H4 (cell line): Measurements from ENCODE around the gene RASGRP4. TPM values are rescaled to one million over a fixed set of nuclear protein-coding genes. Genes with fewer than 3 reads are reported as not detected.
"Not testable (repeated sequence)": the region's sequence is repeated elsewhere in the genome, so short reads cannot be mapped to it uniquely, and the experiment has no call there.

Experiments
- DNase-seq: peaks from one replicate; pipeline ENCODE4 v3.0.0-alpha.2; 2015; ENCODE audit warnings: low spot score
- total RNA-seq: library from RNA; depleted of rRNA; stranded (reverse); fragments of >200 nt; shearing (Covaris generic); gene quantifications from 2 replicates; pipeline ENCODE4 v1.2.3, GENCODE V29; 2014; rRNA removed

RASGRP4 gene
- total RNA-seq, 1 experiment from 2014 or later, result 0.62 TPM

DNA sequence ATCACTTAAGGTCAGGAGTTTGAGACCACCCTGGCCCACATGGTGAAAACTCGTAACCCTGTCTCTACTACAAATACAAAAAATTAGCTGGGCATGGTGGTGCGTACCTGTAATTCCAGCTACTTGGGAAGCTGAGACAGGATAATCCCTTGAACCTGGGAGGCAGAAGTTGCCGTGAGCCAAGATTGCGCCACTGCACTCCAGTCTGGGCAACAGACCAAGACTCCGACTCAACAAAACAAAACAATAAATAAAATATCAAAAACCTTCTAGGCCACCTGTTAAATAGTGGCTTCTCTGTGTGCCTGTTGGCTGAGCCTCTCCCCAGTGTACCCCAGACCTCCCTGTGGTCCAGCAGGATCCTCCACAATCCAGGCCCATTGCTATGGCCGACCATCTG is 54.9 kb downstream of the RASGRP4 start:
- DNase-seq, result no peak

DNA sequence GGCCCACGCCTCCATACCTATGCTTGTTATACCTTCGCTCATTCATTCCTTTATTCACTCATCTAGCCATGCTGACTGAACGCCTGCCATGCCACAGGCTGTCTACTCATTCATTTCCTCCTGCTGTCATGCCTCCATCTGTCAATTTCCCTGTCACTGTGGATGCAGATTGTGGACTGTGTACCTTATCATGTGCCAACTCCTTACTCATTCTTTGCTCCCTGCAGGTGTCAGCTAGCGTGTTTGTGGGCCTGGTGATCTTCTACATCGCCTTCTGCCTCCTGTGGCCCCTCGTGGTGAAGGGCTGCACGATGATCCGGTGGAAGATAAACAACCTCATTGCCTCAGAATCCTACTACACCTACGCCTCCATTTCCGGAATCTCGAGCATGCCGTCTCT is 55.7 kb downstream of the RASGRP4 start:
- no peak for DNase-seq

DNA sequence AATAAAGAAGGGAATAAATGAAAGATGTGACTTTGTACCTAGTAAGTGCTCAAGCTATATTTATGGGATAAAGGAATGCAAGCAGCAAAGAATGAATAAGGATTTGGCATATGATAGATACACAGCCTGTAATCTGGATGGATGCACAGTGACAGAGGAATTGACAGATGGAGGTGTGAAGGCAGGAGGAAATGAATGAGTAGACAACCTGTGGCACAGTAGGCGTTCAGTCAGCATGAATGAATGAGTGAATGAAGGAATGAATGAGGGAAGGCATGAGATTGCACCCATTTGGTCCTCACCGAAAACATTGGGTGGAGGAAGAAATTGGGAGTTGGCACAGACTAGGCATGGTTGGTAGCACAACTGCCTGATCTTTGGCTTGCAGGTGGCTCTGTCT is 56.4 kb downstream of the RASGRP4 start:
- no peak for DNase-seq

DNA sequence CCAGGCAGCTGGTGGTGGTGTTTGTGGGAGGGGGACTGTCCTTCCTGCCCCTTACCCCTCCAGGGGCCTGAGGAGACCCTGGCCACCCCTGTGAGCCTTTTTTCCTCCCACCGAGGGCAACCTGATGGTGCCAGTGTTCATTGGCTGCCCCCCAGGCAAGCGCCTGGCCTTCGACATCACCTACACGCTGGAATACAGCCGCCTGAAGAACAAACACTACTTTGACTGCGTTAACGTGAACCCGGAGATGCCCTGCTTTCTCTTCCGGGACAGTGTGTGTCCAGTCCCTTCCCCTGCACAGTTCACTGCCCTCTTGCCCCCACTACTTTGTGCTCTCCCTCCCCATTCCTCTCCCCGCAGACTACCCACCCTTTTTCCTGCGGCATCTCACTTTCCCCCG is 59.0 kb downstream of the RASGRP4 start:
- no peak for DNase-seq

DNA sequence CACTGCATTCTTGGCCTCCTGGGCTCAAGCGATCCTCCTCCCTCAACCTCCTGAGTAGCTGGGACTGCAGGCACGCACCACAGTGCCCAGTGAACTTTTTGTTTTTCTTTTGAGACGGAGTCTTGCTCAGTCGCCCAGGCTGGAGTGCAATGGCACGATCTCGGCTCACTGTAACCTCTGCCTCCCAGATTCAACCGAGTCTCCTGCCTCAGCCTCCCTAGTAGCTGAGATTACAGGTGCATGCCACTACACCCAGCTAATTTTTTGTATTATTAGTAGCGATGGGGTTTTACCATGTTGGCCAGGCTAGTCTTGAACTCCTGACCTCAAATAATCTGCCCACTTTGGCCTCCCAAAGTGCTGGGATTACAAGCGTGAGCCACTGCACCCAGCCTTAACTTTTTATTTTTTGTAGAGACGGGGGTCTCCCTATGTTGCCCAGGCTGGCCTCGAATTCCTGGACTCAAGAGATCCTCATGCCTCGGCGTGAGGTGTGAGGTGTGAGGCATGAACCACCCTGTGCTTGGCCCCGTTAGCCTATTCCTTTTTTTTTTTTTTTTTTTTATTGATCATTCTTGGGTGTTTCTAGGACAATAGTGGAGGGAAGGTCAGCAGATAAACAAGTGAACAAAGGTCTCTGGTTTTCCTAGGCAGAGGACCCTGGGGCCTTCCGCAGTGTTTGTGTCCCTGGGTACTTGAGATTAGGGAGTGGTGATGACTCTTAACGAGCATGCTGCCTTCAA is 62.9 kb downstream of the RASGRP4 start:
- DNase-seq, result not testable (repeated sequence)

DNA sequence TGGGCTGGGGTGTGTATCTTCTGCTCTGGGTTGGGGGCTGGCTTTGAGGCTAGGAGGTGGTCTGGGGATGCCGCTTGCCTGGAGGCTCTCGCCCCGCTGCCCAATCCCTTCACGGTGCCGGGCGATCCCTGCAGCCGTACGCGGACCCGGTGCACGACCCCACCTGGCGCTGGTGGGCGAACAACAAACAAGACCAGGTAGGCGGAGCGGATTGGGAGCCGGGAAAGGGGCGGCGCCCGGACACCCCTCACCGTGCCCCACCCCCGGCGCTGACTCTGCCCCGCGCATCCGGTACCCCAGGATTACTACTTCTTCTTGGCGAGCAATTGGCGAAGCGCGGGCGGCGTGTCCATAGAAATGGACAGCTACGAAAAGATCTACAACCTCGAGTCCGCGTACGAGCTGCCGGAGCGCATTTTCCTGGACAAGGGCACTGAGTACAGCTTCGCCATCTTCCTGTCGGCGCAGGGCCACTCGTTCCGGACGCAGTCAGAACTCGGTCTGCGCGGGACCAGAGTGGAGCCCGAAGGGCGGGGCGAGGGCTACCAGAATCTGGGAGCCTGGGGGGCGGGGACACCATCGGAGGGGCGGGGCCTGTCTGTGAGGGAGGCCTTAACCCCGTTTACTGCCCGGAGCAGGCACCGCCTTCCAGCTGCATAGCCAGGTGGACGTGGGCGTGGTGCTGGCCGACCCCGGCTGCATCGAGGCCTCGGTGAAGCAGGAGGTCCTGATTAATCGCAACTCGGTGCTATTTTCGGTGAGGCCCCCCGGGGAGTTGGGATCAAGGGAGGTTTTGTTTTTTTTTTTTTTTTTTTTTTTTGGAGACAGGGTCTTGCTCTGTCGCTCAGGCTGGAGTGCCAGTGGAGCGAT is 63.7 kb downstream of the RASGRP4 start:
- DNase-seq, result peak; percentile 85

DNA sequence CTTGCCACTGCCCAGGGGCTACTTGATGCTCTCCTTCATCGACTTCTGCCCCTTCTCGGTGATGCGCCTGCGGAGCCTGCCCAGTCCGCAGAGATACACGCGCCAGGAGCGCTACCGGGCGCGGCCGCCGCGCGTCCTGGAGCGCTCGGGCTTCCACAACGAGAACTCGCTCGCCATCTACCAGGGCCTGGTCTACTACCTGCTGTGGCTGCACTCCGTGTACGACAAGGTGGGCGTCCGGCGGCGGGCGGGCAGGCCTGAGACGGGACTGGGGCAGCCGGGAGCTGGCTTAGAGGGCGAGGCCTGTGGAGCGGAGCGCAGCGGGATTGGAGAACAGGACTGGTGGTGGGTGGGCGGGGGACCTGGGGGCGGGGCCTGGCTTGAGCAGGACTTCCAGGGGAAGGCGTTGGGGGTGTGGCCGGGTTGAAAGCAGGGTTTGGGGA is 64.4 kb downstream of the RASGRP4 start:
- DNase-seq, result peak; percentile 91

DNA sequence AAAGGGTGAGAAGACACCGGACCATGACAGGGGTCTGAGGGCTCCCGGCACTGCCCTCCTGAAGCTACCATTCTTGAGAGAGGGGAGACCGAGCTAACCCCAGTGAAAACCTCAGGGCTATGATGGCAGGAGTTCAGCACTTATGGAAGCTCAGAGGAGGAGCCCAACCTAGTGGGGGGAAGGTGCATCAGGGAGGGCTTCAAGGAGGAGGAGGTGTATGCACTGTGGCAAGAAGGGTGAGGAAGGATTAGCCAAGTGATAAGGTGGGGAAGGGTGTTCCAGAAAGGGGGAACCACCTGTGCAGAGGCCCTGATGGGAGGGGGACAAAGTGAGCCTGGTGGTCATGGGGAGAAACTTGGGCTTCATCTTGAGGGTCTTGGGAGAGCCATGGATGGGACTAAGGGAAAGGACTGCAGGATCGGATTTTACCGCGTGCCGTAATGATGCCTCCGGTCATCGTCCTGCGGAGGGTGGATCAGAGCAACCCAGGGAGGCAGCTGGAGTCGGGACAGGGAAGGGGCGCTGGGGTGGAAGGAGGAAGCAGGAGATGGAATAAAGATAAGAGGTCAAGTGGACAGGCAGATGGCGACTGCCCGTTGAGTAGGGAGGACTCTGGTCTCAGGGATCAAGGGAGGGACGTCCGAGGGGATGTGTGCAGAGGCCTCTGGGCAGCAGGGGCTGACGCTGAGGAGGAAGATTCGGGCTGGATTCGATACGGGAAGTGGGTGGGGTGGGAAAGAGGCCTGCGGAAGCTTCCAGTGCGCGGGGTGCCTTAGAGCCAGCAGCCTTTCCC is 65.0 kb downstream of the RASGRP4 start:
- DNase-seq, result no peak

DNA sequence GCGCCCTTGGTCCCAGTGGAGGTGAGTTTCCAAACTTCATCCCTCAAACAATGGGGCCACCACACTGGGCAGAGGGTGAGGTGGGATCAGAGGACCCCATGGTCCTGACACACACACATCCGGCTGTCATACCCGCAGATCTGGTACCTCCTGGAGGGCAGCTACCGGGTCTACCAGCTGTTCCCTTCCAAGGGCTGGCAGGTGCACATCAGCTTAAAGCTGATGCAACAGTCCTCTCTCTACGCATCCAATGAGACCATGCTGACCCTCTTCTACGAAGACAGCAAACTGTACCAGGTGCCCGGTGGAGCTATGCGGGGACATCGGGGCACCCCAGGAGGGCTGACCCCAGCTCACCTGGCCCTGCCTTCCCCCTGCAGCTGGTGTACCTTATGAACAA is 65.7 kb downstream of the RASGRP4 start:
- no peak for DNase-seq

DNA sequence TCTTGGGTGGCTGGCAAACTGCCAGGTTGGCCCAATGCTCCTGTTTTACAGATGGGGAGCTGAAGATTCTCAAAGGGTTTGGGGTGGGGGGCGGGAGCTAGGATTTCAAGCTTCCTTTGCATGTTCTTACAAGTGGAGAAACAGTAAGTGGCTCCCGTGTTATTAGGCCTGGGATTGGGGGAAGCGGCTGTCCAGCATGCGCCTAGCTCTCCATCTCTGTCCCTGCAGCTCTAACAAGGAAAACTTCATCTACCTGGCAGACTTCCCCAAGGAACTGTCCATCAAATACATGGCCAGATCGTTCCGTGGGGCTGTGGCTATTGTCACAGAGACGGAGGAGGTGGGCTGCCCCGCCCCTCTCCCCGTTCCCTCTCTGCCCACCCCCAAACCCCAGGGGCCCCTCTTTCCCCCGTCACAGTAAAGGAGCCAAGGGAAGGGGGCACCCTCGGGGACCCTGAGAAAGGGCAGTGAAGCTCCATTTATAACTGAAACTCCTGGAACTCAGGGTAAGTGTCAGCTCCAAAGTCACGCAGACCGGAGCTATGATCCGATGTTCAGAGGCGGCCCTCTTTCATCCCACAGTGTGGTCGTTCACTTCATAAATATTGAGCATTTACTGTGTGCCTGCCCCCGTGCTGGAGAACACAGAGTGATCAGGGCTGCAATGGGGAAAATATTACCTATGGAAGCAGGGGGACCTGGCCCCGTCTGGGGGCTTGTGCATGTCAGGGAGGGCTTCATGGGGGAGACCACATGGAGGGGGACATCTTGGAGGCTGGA is 66.6 kb downstream of the RASGRP4 start:
- no peak for DNase-seq

Other genes starting within 250 kb of the RASGRP4 start
- gene DPF1, start 202.0 kb downstream of the RASGRP4 start, total RNA-seq, result 5.1 and 7.2 TPM in 2 replicates
- gene PPP1R14A, start 169.8 kb downstream of the RASGRP4 start, total RNA-seq, result not detected in 2 replicates
- 1.1 TPM in 1 of 2 replicates, not detected in the other for gene SPINT2, start 161.6 kb downstream of the RASGRP4 start, total RNA-seq
- gene C19orf33, start 122.0 kb downstream of the RASGRP4 start, total RNA-seq, result 2.7 TPM in 1 of 2 replicates, not detected in the other
- gene YIF1B, start 110.3 kb downstream of the RASGRP4 start, total RNA-seq, result 138 and 146 TPM in 2 replicates
- 0.04 TPM in 1 of 2 replicates, not detected in the other for gene KCNK6, start 106.4 kb downstream of the RASGRP4 start, total RNA-seq
- 2.0 TPM in 1 of 2 replicates, not detected in the other for gene CATSPERG, start 90.4 kb downstream of the RASGRP4 start, total RNA-seq
- 743 and 838 TPM in 2 replicates for gene PSMD8, start 51.6 kb downstream of the RASGRP4 start, total RNA-seq
- 0.08 and 0.14 TPM in 2 replicates for gene GGN, start 38.2 kb downstream of the RASGRP4 start, total RNA-seq
- gene SPRED3, start 37.5 kb downstream of the RASGRP4 start, total RNA-seq, result 0.10 and 1.4 TPM in 2 replicates
- gene FAM98C, start 23.1 kb downstream of the RASGRP4 start, total RNA-seq, result 15.6 and 19.7 TPM in 2 replicates
- not detected in 2 replicates for gene RYR1, start 7.5 kb upstream of the RASGRP4 start, total RNA-seq
- 0.29 and 3.0 TPM in 2 replicates for gene MAP4K1, start 191.7 kb upstream of the RASGRP4 start, total RNA-seq
- gene EIF3K, start 193.0 kb upstream of the RASGRP4 start, total RNA-seq, result 980 and 1,233 TPM in 2 replicates
- gene ACTN4, start 221.4 kb upstream of the RASGRP4 start, total RNA-seq, result 157 and 262 TPM in 2 replicates